GM12878 (cell line): ENCODE measurements around the gene FGGY. TPM values are rescaled to one million over a fixed set of nuclear protein-coding genes. Genes with fewer than 3 reads are reported as not detected.

Experiments used
- ATAC-seq: fragments of 200-7000 bp; cut with Tn5 transposase; 3 replicates; pipeline ENCODE4 v1.9.1; 2020; ENCODE audit warnings: mild to moderate bottlenecking, moderate library complexity
- BruUV-seq: library from RNA; stranded (reverse); fragments of 400-500 nt; replicated peaks from 2 replicates; lab custom pipeline; 2021; lab: Mats Ljungman, UMichigan
- CTCF ChIA-PET: fragments of 300-600 bp; sonication (Branson Sonifier 250); formaldehyde crosslinking; extraction: SDS; loops from one replicate; lab custom pipeline; 2021; ENCODE audit warnings: inconsistent platforms; lab: Yijun Ruan, JAX
- POLR2A ChIA-PET: fragments of 350-600 bp; formaldehyde crosslinking; extraction: SDS; loops from one replicate; lab custom pipeline; 2021; ENCODE audit warnings: inconsistent platforms; lab: Charles Lee
- RAD21 ChIA-PET: fragments of 300-600 bp; sonication (Branson Sonifier 250); formaldehyde crosslinking; loops from one replicate; lab custom pipeline; 2023; ENCODE audit warnings: antibody characterized with exemption; ENCODE audit not compliant: unreplicated experiment; lab: Charles Lee
- SMC1A ChIA-PET: fragments of 300-600 bp; sonication (Branson Sonifier 250); formaldehyde crosslinking; loops from one replicate; lab custom pipeline; 2023; ENCODE audit not compliant: unreplicated experiment, uncharacterized antibody; lab: Charles Lee
- DNase-seq: peaks from one replicate; pipeline ENCODE4 v3.0.0-alpha.2; 2011; ENCODE audit warnings: low read depth, low spot score
- FAIRE-seq: peaks from 3 replicates; lab custom pipeline; 2011; peaks lifted over from hg19 to GRCh38; lab: Jason Lieb, UNC
- H2AFZ ChIP-seq: 2 replicates; pipeline ENCODE4 v1.6.0; 2011; ENCODE audit warnings: low read depth, low read length, control low read depth; ENCODE audit not compliant: control insufficient read depth
- H3K27ac ChIP-seq: 2 replicates; pipeline ENCODE4 v1.5.1; 2011; ENCODE audit warnings: control low read depth; ENCODE audit not compliant: control insufficient read depth, insufficient read depth
- H3K27me3 ChIP-seq, 2 experiments: replicated peaks in 1 of 2; 2 replicates each; pipeline versions ENCODE4 v1.6.0 to v1.6.1; 2011; ENCODE audit warnings: low read length in 1 of 2; ENCODE audit not compliant: control insufficient read depth in 2 of 2, insufficient read depth in 2 of 2
- H3K36me3 ChIP-seq, 2 experiments: 2 replicates each; pipeline ENCODE4 v1.5.1; 2011; ENCODE audit warnings: low read length in 1 of 2; ENCODE audit not compliant: control insufficient read depth in 2 of 2, insufficient read depth in 2 of 2
- H3K4me1 ChIP-seq: 2 replicates; pipeline ENCODE4 v1.6.1; 2011; ENCODE audit warnings: mild to moderate bottlenecking, low read length, moderate library complexity, mixed read lengths; ENCODE audit not compliant: control insufficient read depth, insufficient read depth
- H3K4me2 ChIP-seq: 2 replicates; pipeline ENCODE4 v1.6.0; 2011; ENCODE audit warnings: control low read depth; ENCODE audit not compliant: control insufficient read depth, insufficient read depth
- H3K4me3 ChIP-seq: fragments of 200-600 bp; sonication (generic); 2 replicates; pipeline ENCODE4 v1.5.1; 2016
- H3K79me2 ChIP-seq: 2 replicates; pipeline ENCODE4 v1.6.0; 2011; ENCODE audit warnings: low read length; ENCODE audit not compliant: control insufficient read depth, insufficient read depth
- H3K9ac ChIP-seq: 2 replicates; pipeline ENCODE4 v1.8.0; 2011; ENCODE audit warnings: low read length, control low read depth, mixed read lengths; ENCODE audit not compliant: control insufficient read depth, insufficient read depth
- H3K9me3 ChIP-seq: replicated peaks from 3 replicates; pipeline ENCODE4 v1.5.1; 2011; ENCODE audit warnings: mild to moderate bottlenecking, low read length; ENCODE audit not compliant: control insufficient read depth, insufficient read depth
- H4K20me1 ChIP-seq: 2 replicates; pipeline ENCODE4 v1.6.0; 2011; ENCODE audit not compliant: control insufficient read depth, insufficient read depth
- BHLHE40 ChIP-seq, 2 experiments: fragments of 450-650 bp in 1 of 2; IDR thresholded peaks; 2 replicates each; pipeline ENCODE4 v1.6.1; 2011 to 2017; ENCODE audit warnings: low read depth in 2 of 2, borderline replicate concordance in 1 of 2, improper control_type of control experiment in 1 of 2, low read length in 1 of 2, mild to moderate bottlenecking in 1 of 2
- GATAD2B ChIP-seq: fragments of 450-650 bp; conservative IDR thresholded peaks from 2 replicates; pipeline ENCODE4 v1.6.1; 2017; ENCODE audit warnings: low read depth, mild to moderate bottlenecking, moderate library complexity
- JUND ChIP-seq: IDR thresholded peaks from 2 replicates; pipeline ENCODE4 v1.6.1; 2012; ENCODE audit warnings: low read depth, mild to moderate bottlenecking, low read length, improper control_type of control experiment, moderate library complexity
- NFYA ChIP-seq: IDR thresholded peaks from 2 replicates; pipeline ENCODE4 v1.6.1; 2011; ENCODE audit warnings: low read depth, mild to moderate bottlenecking, low read length, improper control_type of control experiment, borderline replicate concordance
- NR2F1 ChIP-seq: fragments of 450-650 bp; conservative IDR thresholded peaks from 2 replicates; pipeline ENCODE4 v1.6.1; 2017; ENCODE audit warnings: mild to moderate bottlenecking
- RB1 ChIP-seq: fragments of 450-650 bp; formaldehyde crosslinking; IDR thresholded peaks from 2 replicates; pipeline ENCODE4 v1.6.1; 2017; ENCODE audit warnings: mild to moderate bottlenecking, borderline replicate concordance
- SPI1 ChIP-seq: IDR thresholded peaks from 2 replicates; pipeline ENCODE4 v1.6.1; 2011; ENCODE audit warnings: low read depth, mild to moderate bottlenecking, low read length, moderate library complexity, borderline replicate concordance; ENCODE audit not compliant: insufficient read depth
- USF1 ChIP-seq: IDR thresholded peaks from 2 replicates; pipeline ENCODE4 v1.6.1; 2011; ENCODE audit warnings: borderline replicate concordance, low read depth, mild to moderate bottlenecking, moderate library complexity, mixed read lengths, low read length; ENCODE audit not compliant: insufficient read depth; ENCODE audit errors: extremely low read length
- WGBS: methylation state at CpG from one replicate; pipeline ENCODE4 v1.1.6; 2016; ENCODE audit warnings: low lambda C conversion rate; ENCODE audit not compliant: insufficient replicate concordance, insufficient coverage; ENCODE audit errors: missing lambda C conversion rate; 5-methylcytosine and 5-hydroxymethylcytosine counted together
- in situ Hi-C: fragments of 300-500 bp; cut with MboI; formaldehyde crosslinking; loops from 9 replicates; pipeline ENCODE4 v1.14.3; 2018; ENCODE audit warnings: mixed read lengths
- intact Hi-C: fragments of 100-400 bp; cut with micrococcal nuclease; formaldehyde crosslinking; loops from one replicate; pipeline ENCODE4 v1.14.2; 2022; ENCODE audit not compliant: unreplicated experiment
- polyA plus RNA-seq, 11 experiments: library from polyadenylated mRNA; depleted of rRNA in 4 of 11; unstranded in 6 of 11; stranded (reverse) in 5 of 11; fragments of >200 nt; fragmentation: Nextera tagmentation in 4 of 11; fragmentation: Illumina TruSeq in 1 of 11; extraction: Ambion mirVana in 4 of 11; extraction: Trizol in 1 of 11; gene quantifications; 1 replicate in 1 of 11; 2 replicates in 10 of 11; pipeline versions ENCODE4 v1.2.1 to v1.2.3, GENCODE V29; 2011 to 2016; ENCODE audit warnings: inconsistent platforms in 2 of 11, missing spikeins in 2 of 11, low read depth in 1 of 11
- total RNA-seq, 4 experiments: library from RNA; depleted of rRNA in 3 of 4; stranded (reverse); fragments of >200 nt in 3 of 4; fragmentation: Illumina TruSeq in 1 of 4; extraction: Trizol in 1 of 4; gene quantifications; 2 replicates each; pipeline versions ENCODE4 v1.2.1 to v1.2.3, GENCODE V29; 2013 to 2021
- TF ChIP-seq, protein P1 (sequence below): fragments of 450-650 bp; IDR thresholded peaks from 2 replicates; pipeline ENCODE4 v1.6.1; 2017; ENCODE audit warnings: antibody characterized with exemption, mild to moderate bottlenecking, moderate library complexity

Gene FGGY
- total and polyA plus RNA-seq, 10 of the 15 experiments (the other 5 are each of a cell fraction or from before 2014, with no cell fraction given): 6.2 to 11.9 (median 7.5) TPM

DNA sequence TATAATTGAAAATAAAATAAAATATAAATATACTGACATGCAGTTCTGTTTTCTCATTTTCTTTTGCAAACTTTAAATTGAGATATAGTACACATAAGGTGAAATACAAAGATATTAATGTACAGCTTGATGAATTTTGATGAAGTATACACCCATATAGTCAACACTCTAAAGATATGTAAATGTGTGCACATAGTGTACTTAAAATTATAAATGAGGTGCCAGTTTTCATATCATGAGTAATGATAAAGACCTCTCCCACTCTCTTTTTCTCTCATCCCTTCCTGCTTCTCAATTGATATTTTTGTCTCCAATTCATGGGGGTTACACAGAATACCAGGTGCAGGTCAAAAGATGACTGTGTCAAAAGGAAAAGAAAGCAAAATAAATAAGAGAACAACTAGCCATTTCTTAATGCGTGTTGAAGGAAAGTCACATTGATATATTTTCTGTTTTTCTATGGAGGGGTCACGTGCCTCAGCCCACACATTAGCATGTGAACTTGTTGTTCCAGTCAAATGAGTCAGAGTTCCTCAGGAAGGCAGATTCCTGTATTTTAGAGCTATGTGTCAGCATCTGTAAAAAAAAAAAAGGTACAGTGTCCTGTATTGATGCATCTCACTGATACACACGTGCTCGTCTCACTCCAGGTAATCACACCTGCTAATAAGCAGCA is 453.6 kb downstream of the FGGY start (continued):
- TF ChIP-seq GATAD2B: no peak
- peak; percentile 27 for TF ChIP-seq USF1
- TF ChIP-seq BHLHE40 (IDR thresholded peaks at IDR 0.05; ENCODE audit: borderline replicate concordance in 1 of 2, low read depth in 2 of 2, low read length in 1 of 2): peak in 1 of 2 experiments; percentile 26; a peak in 1 of 4 replicates
- no peak for TF ChIP-seq NFYA
- no peak for TF ChIP-seq RB1
- no peak for TF ChIP-seq JUND

DNA sequence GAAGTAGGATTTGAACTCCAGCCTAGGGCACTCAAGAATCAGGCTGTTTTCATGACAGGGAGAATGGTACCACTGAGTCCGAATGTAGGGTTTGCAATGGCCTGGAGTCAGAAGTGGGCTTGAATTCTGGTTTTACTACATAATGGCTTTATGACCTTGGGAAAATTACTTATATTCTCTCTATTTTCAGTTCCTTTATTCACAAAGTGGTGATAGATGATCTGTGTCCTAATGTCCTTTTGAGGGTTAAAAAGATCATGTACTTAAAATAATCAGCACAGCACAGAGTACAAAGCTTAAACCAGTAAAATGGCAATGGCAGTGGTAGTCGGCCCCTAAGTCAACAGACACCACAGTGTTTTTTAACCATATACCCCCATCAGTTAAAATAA is 454.1 kb downstream of the FGGY start:
- Histone ChIP-seq H3K36me3 (no peaks in the 10 kb centered on the region), H3K4me3 (no peak overlapping the region), H3K79me2 (no peaks in the 10 kb centered on the region), H4K20me1 (no peaks in the 10 kb centered on the region), H3K9me3 (no peaks in the 10 kb centered on the region), H2AFZ (no peak overlapping the region; the same call in 1 of the 2 replicates), H3K27ac (no peak overlapping the region), H3K4me2 (peak overlapping the region; percentile 43; the same call in 1 of the 2 replicates), H3K27me3 (no peaks in the 10 kb centered on the region), H3K4me1 (peaks cover 17% of the 10 kb centered on the region), H3K9ac (no peak overlapping the region)
- RAD21 ChIA-PET: interaction anchor here (1.5 kb wide), 1 partner anchor 52 kb away, joined by 4 read pairs; no protein-coding TSS in a partner anchor
- no TSS peak for BruUV-seq
- in situ Hi-C loops: no loop called here
- CTCF ChIA-PET: interaction anchor here (4.3 kb wide), 1 partner anchor 7 kb away, joined by 32 read pairs; no protein-coding TSS in a partner anchor
- intact Hi-C loops: loop anchor here (10.0 kb wide), 1 partner anchor 456 kb away; the partner anchor contains the start of gene FGGY
- ATAC-seq: no peak
- 94% methylated on average over 2 of the region's 2 CpGs for WGBS
- no peak for DNase-seq
- SMC1A ChIA-PET: interaction anchor here (0.7 to 1.7 kb wide), 2 partner anchors 8 to 11 kb away, joined by 5 to 6 read pairs; no protein-coding TSS in a partner anchor
- FAIRE-seq: no peak
- TF ChIP-seq SPI1: peak; percentile 43
- TF ChIP-seq, protein P1, sequence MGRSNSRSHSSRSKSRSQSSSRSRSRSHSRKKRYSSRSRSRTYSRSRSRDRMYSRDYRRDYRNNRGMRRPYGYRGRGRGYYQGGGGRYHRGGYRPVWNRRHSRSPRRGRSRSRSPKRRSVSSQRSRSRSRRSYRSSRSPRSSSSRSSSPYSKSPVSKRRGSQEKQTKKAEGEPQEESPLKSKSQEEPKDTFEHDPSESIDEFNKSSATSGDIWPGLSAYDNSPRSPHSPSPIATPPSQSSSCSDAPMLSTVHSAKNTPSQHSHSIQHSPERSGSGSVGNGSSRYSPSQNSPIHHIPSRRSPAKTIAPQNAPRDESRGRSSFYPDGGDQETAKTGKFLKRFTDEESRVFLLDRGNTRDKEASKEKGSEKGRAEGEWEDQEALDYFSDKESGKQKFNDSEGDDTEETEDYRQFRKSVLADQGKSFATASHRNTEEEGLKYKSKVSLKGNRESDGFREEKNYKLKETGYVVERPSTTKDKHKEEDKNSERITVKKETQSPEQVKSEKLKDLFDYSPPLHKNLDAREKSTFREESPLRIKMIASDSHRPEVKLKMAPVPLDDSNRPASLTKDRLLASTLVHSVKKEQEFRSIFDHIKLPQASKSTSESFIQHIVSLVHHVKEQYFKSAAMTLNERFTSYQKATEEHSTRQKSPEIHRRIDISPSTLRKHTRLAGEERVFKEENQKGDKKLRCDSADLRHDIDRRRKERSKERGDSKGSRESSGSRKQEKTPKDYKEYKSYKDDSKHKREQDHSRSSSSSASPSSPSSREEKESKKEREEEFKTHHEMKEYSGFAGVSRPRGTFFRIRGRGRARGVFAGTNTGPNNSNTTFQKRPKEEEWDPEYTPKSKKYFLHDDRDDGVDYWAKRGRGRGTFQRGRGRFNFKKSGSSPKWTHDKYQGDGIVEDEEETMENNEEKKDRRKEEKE: no peak
- peak; percentile 51; the same call in 1 of the 2 replicates for TF ChIP-seq NR2F1
- POLR2A ChIA-PET: no interaction called here
